ENCODE measurements around the gene ATP6V0E1. TPM values are rescaled to one million over a fixed set of nuclear protein-coding genes. Genes with fewer than 3 reads are reported as not detected.

ATP6V0E1 gene
- total RNA-seq, 1 experiment from 2014 or later: 84.6 TPM

GRCh38 chr5:172954751-172955159 lies 28.8 kb upstream of the ATP6V0E1 start:
- Histone ChIP-seq H3K4me3 (replicated peaks in 1 of 2; ENCODE audit: low read depth in 1 of 2, low read length in 2 of 2) (no peak overlapping the region), H3K27me3 (ENCODE audit: insufficient read depth, low read length) (no peaks in the 10 kb centered on the region), H3K4me1 (ENCODE audit: control insufficient read depth in 1 of 2, insufficient read depth in 2 of 2, low read length in 2 of 2) (peaks cover 3 to 54% of the 10 kb centered on the region in 2 experiments; a peak in 3 of 4 replicates), H3K9me3 (ENCODE audit: control insufficient read depth in 1 of 2, insufficient read depth in 1 of 2, low read depth in 1 of 2, low read length in 2 of 2) (no peaks in the 10 kb centered on the region), H2AFZ (ENCODE audit: low read depth, low read length, poor library complexity, severe bottlenecking) (no peak overlapping the region), H3K79me2 (ENCODE audit: insufficient read depth, low read length) (peaks cover 5% of the 10 kb centered on the region), H3K27ac (ENCODE audit: low read depth, low read length) (no peak overlapping the region), H3K9me2 (ENCODE audit: insufficient read depth) (no peaks in the 10 kb centered on the region), H4K20me1 (ENCODE audit: insufficient read depth) (no peaks in the 10 kb centered on the region), H3K9ac (ENCODE audit: low read length) (no peak overlapping the region), H3K4me2 (ENCODE audit: low read length) (no peak overlapping the region), H3K36me3 (ENCODE audit: control insufficient read depth in 1 of 2, insufficient read depth in 2 of 2, low read length in 2 of 2) (no peaks in the 10 kb centered on the region)
- no TSS peak for BruUV-seq (replicated peaks)
- DNase-seq (ENCODE audit: low read depth, low spot score) (no peak), ATAC-seq (no peak)
- ChIA-PET CTCF (no interaction called here), RAD21 (ENCODE audit: low non-redundant PET in 1 of 2, low total read pairs in 2 of 2, uncharacterized antibody in 2 of 2, unreplicated experiment in 2 of 2) (no interaction called here), POLR2A (no interaction called here)
- intact Hi-C loops (cut with micrococcal nuclease): no loop called here
- TF ChIP-seq MAX (IDR thresholded peaks at IDR 0.05): no peak
- TF ChIP-seq SIN3A (IDR thresholded peaks at IDR 0.05; ENCODE audit: low read depth): no peak
- no peak for TF ChIP-seq JUND (IDR thresholded peaks at IDR 0.05)
- TF ChIP-seq RAD21 (IDR thresholded peaks at IDR 0.05; ENCODE audit: low read depth): no peak
- TF ChIP-seq FOSL1 (IDR thresholded peaks at IDR 0.05; ENCODE audit: low read depth): no peak
- TF ChIP-seq CEBPB (IDR thresholded peaks at IDR 0.05; ENCODE audit: low read depth): no peak
- TF ChIP-seq POLR2AphosphoS5 (IDR thresholded peaks at IDR 0.05; ENCODE audit: low read depth, low read length): no peak
- TF ChIP-seq ATF3 (IDR thresholded peaks at IDR 0.05): no peak
- no peak for TF ChIP-seq EZH2 (IDR thresholded peaks at IDR 0.05)
- TF ChIP-seq EZH2phosphoT487 (IDR thresholded peaks at IDR 0.05; ENCODE audit: borderline replicate concordance): no peak
- TF ChIP-seq SP1 (IDR thresholded peaks at IDR 0.05; ENCODE audit: low read depth): no peak
- no peak for TF ChIP-seq EGR1 (IDR thresholded peaks at IDR 0.05; ENCODE audit: low read depth)
- no peak for TF ChIP-seq REST (IDR thresholded peaks at IDR 0.05; ENCODE audit: low read depth)
- no peak for TF ChIP-seq YY1 (IDR thresholded peaks at IDR 0.05; ENCODE audit: extremely low read depth, insufficient replicate concordance, low read depth, low read length)
- no peak for TF ChIP-seq ZBTB33 (IDR thresholded peaks at IDR 0.05; ENCODE audit: extremely low read depth, insufficient replicate concordance, low read length)
- no peak for TF ChIP-seq ZNF274 (IDR thresholded peaks at IDR 0.05; ENCODE audit: low read depth, low read length)

Measured in HCT116 (cell line).